Measurements from ENCODE around the gene TYMP.

The TYMP gene

DNA sequence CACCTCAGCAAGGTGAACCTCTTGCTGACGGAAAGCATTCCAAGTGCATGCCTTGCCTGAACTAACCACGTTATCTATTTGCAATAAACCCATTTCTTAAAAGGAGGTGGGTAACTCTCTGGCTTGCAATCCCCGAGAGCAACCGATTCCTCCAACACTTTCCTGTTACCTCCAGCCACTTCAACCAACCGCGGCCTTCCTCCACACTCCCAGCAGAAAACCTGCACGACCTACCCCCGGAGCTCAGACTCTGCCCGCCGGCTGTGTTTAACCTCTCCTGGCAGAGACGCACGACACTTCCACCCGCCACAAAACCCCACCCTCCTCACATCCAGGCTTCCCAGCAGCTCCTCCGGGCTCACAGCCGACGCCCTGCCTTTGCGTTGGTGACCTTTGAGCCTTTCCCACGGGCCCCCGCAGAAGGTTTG is 5.1 kb downstream of the TYMP start:
- TF ChIP-seq, protein P1, sequence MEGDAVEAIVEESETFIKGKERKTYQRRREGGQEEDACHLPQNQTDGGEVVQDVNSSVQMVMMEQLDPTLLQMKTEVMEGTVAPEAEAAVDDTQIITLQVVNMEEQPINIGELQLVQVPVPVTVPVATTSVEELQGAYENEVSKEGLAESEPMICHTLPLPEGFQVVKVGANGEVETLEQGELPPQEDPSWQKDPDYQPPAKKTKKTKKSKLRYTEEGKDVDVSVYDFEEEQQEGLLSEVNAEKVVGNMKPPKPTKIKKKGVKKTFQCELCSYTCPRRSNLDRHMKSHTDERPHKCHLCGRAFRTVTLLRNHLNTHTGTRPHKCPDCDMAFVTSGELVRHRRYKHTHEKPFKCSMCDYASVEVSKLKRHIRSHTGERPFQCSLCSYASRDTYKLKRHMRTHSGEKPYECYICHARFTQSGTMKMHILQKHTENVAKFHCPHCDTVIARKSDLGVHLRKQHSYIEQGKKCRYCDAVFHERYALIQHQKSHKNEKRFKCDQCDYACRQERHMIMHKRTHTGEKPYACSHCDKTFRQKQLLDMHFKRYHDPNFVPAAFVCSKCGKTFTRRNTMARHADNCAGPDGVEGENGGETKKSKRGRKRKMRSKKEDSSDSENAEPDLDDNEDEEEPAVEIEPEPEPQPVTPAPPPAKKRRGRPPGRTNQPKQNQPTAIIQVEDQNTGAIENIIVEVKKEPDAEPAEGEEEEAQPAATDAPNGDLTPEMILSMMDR (IDR thresholded peaks at IDR 0.05; ENCODE audit: extremely low read depth, missing control alignments) = no peak
- DNase-seq (ENCODE audit: low spot score) = no peak

DNA sequence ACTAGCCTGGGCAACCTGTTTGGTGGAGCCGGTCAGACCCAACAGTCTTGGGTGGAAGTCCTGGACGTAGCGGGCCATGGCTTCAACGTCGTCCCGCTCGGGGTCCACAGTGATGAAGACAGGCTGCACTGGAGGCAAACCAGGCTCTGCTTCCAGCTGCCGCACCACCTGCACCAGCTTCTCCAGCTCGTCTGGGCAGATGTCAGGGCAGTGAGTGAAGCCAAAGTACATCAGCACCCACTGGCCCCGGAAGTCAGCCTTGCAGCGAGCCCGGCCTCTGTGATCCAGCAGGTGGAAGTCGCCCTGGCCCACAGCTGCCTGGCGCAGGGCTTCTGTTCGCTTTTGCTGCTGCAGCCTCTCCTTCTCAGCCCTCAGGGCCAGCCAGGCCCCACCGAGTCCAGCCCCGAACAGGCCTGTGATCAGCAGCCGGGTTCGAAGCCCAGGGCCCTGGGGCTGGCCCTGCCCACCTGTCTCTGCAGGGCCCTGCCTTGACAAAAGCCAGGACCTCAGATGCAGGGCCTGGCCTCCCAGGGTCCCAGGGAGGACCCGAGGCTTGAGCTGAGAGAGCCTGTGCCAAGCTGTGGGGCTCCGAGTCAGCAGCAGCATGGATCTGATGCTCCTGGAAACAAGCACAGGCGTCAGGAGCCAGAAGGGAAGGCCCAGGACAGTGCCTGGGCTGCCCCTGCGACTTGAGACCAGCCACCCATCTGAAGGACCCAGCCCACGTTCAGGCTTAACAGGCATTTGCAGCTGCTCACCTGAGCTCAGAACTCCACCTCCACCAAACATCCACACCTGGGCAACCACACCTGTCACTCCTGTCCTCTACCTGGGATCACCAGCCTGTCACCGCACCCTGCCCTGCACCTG is 5.8 kb downstream of the TYMP start:
- TF ChIP-seq, protein P1 (IDR thresholded peaks at IDR 0.05; ENCODE audit: extremely low read depth, missing control alignments) = no peak
- DNase-seq (ENCODE audit: low spot score) = no peak

DNA sequence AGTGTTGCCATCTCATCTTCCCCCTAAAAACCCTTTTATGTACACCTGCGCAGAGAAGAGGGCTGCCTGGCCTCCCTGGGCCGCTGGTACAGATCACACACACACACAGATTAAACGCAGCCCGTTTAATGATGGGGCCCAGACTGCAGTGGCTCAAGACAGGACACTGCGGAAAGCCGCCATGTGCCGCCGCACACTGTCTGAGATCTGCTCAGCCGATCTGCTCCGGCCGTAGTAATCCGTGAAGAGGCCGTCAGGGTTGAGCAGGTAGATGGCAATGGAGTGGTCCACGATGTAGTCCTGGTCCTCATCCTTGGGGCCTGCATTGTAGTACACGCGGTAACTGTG is 6.4 kb downstream of the TYMP start:
- TF ChIP-seq, protein P1 (IDR thresholded peaks at IDR 0.05; ENCODE audit: extremely low read depth, missing control alignments) = no peak
- no peak for DNase-seq (ENCODE audit: low spot score)

DNA sequence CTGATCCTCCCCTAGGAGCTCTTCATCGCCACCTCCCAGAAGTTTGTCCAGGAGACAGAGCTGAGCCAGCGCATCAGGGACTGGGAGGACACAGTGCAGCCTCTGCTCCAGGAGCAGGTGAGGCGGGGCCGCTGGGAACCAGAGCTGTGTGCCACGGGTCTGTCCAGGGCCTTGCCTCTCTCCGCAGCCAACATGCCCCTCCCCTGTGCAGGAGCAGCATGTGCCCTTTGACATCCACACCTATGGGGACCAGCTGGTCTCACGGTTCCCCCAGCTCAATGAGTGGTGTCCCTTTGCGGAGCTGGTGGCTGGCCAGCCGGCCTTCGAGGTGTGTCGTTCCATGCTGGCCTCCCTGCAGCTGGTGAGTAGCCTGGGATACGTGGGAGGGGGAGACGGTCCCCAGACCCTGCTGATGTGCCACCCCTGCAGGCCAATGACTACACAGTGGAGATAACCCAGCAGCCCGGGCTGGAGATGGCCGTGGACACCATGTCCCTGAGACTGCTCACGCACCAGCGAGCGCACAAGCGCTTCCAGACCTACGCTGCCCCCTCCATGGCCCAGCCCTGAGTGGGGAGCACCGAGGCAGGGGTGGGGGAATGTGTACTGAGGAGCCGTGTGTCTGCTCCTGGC is 6.9 kb downstream of the TYMP start:
- TF ChIP-seq, protein P1 (IDR thresholded peaks at IDR 0.05; ENCODE audit: extremely low read depth, missing control alignments) = no peak
- no peak for DNase-seq (ENCODE audit: low spot score)

DNA sequence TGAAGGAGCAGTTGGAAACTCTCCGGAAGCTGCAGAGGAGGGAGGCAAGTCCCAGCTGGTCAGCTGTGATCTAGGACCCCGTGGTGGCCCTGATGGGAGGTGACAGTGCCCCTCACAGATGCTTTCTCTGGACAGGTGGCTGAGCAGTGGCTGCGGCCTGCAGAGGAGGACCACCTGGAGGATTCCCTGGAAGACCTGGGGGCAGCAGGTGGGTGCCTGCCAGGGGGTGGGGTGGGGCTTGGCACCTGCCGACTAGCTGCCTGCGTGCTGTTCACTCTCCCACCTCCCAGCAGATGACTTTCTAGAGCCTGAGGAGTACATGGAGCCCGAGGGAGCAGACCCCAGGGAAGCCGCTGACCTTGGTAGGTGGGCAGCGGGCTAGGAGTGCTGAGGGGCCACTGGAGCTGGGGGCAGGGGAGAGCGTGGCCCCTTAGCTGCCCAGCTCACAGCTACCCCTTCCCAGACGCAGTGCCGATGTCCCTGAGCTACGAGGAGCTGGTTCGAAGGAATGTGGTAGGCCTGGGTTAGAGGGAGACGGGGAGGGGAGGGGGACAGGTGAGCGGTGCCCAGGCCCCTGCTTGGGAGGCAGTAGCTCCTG is 7.5 kb downstream of the TYMP start:
- no peak for DNase-seq (ENCODE audit: low spot score)
- TF ChIP-seq, protein P1 (IDR thresholded peaks at IDR 0.05; ENCODE audit: extremely low read depth, missing control alignments) = no peak

DNA sequence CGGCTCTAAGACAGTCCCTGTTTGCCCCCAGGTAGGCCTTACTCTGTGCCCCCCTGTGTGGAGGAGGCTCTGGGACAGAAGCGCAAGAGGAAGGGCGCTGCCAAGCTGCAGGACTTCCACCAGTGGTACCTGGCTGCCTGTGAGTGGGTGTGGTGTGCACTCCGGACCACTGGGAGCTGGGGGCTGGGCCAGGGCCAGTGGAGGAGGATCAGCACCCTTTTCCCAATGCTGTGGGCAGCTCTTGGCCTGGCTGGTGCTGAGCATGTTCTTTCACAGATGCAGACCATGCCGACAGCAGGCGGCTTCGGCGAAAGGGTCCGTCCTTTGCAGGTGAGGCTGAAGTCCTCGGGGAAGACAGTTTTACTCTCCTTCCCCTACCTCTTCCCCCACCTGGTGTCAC is 8.1 kb downstream of the TYMP start:
- TF ChIP-seq, protein P1 (IDR thresholded peaks at IDR 0.05; ENCODE audit: extremely low read depth, missing control alignments) = no peak

More for the DNA sequence above, 8.1 kb downstream of the TYMP start:
- DNase-seq (ENCODE audit: low spot score) = no peak
